LNCAP (cell line): ENCODE data around the gene GPR21.

Experiments used
- TF ChIP-seq, protein P1 (sequence below): fragments of 450-650 bp; IDR thresholded peaks from 2 replicates; pipeline ENCODE4 v1.5.1; 2017; ENCODE audit warnings: mild to moderate bottlenecking

Gene GPR21

DNA sequence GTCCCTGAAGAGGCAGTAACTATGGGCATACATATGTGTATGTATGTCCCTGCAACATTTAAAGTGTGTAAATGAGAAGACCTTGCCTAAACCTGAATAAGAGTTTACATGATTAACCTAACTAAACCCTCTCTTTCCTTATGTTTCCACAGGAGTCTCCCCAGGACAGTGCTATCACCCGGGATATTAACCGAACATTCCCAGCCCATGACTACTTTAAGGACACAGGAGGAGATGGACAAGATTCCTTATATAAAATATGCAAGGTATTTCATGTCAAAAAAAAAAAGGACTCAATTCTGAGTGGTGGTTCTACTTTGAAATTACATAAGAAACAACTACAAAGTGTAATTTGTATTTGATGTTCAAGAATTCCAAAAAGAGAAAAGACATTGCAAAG is 31.7 kb downstream of the GPR21 start:
- TF ChIP-seq, protein P1, sequence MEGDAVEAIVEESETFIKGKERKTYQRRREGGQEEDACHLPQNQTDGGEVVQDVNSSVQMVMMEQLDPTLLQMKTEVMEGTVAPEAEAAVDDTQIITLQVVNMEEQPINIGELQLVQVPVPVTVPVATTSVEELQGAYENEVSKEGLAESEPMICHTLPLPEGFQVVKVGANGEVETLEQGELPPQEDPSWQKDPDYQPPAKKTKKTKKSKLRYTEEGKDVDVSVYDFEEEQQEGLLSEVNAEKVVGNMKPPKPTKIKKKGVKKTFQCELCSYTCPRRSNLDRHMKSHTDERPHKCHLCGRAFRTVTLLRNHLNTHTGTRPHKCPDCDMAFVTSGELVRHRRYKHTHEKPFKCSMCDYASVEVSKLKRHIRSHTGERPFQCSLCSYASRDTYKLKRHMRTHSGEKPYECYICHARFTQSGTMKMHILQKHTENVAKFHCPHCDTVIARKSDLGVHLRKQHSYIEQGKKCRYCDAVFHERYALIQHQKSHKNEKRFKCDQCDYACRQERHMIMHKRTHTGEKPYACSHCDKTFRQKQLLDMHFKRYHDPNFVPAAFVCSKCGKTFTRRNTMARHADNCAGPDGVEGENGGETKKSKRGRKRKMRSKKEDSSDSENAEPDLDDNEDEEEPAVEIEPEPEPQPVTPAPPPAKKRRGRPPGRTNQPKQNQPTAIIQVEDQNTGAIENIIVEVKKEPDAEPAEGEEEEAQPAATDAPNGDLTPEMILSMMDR, result no peak

DNA sequence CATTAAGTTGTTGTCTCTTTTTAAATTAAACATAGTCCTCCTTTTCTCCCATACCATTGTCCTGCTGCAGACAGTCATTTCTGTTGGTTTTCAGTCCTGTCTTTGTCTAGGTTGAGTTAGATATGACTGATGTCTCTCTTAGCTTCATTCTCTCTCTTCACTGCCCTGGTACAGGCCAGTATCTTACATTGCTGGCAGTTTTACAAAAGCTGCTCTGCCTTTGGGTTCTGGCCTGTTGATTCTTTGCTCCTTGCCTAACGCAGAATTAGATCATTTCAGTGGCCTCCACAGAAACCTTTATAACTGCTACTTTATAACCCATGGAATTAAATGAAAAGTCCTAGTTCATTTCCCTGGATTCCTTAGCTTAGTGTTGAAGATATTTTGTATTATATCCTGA is 33.7 kb downstream of the GPR21 start:
- TF ChIP-seq, protein P1, result no peak

DNA sequence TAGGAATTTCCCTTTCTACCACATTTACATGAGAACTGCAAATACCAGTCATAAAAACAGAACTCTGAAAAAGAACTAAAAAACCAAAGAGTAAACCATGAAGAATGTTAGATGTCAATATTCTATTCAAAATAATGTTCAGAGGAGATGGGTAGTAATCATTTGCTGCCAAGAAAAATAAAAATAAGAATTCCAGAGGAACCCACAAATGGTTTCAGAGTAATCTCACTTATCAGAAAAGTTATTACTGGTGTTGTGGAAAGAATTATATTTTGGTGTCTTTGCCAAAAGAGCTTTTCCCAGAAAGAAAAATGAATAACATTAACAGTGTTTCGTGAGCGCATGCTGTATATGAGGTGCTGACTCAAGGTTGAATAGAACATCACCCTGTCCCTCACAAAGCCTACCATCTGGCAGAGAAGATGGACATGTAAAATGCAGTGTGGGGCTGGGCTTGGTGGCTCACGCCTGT is 35.6 kb downstream of the GPR21 start:
- TF ChIP-seq, protein P1, result no peak

DNA sequence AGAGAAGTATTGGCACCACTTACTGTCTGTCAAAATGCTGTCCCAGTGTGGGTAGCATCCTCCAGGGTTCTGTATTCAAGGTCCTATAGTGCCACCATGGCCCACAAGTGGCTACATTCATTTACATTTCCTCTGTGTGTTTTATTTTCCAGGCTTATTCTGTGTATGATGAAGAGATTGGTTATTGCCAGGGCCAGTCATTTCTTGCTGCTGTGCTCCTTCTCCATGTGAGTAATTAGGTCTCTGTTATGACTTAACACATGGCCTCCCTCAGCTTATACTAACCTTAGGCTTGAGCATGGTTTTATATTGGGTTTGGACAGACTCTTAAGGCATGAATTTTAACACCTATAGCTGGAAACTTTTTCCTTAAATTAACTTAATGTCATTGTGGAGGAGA is 36.7 kb downstream of the GPR21 start:
- TF ChIP-seq, protein P1, result no peak

DNA sequence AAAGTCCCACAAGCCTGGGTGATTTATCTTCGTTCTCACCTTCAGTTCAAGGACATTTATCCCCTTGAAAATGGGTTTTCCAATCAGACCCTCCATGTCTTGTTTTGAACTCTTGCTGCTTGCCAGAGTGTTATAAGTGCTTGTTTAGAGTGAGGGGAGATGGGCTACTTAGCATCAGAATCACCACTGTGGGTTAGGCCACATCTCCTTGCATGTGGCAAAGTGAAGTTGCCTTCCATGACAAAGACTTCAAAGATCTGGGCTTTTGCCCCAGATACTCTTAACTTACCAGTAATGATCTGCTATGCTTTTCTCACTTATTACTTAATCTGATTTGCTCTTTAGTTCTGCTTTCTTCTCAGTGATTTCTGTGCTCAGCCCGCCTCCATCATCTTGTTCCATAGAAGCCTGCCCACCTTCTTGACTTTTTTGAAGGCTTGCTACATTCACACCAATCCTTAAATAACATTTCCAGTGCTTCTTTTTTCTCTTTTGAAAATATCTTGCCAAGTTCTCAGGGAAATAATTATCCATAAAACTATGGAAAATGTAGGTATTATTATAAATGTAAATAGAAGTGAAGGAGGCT is 39.0 kb downstream of the GPR21 start:
- TF ChIP-seq, protein P1, result no peak

DNA sequence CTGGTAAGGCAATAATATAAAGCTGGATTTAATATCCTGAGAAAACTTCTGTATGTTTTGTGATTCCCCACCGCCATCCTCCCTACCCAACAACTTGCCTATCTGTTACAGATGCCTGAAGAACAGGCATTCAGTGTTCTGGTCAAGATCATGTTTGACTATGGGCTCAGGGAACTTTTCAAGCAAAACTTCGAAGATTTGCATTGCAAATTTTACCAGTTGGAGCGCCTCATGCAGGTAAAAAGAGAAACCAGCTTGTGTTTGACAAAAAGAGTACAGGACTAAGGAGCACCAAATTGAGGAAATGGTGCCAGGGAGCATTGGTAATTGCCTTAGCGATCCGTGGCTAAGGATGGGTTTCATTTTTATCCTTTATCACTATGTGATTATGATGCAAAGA is 40.0 kb downstream of the GPR21 start:
- TF ChIP-seq, protein P1, result no peak

DNA sequence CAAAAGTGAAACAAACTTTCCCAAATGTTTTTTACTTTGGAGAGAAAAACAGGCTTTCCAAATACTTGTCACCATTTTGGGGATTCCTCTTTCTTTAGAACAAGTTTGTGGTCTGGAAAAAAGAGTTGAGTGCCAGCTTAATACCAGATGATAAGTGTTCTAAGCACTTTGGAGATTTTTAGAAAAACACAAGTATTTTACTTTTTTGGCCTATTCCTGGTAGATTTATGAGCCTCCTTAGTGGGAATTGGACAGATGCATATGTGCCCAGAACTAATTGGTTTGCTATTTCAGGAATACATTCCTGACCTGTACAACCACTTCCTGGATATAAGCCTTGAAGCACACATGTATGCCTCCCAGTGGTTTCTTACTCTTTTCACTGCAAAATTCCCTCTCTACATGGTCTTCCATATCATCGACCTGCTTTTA is 40.5 kb downstream of the GPR21 start:
- TF ChIP-seq, protein P1, result no peak

DNA sequence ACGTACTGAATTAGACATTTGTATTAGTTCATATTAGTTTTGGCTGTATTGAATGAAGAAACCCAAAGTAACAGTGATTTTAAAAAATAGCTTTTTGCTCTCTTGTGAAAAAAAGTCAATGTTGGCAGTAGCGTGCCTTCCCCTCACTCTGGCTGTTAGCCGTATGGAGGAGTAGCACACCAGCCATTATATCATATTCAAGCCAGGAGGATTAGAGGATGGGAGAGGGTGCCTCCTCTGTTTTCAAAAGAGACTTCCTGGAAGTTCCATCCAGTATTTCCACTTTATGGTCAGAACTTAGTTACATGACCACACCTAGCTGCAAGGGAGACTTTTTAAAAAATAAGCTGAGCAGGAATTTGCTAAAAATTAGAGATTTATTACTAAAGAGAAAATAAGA is 41.2 kb downstream of the GPR21 start:
- TF ChIP-seq, protein P1, result no peak
